Stimulated activated memory B cell treated with anti-CD40 and anti-IgM and Interleukin-4, amounts not matched to agents 10 μg/mL and 1 μg/mL and 100 μg/mL, for 72 hours (primary cell): ENCODE results near the gene RRN3.
A peak's percentile ranks its signal among the peaks of the same experiment; 100 is the strongest.
"Not testable (repeated sequence)": the region's sequence is repeated elsewhere in the genome, so short reads cannot be mapped to it uniquely, and the experiment has no call there.

Experiments
- ATAC-seq: fragments of 150-1000 bp; cut with Tn5 transposase; 2 replicates; pipeline ENCODE4 v1.10.0; 2021
- H3K27ac Mint-ChIP-seq: one replicate; pipeline ENCODE4 v1.8.0; 2022; ENCODE audit warnings: mild to moderate bottlenecking, mixed read lengths
- H3K27me3 Mint-ChIP-seq: one replicate; pipeline ENCODE4 v1.8.0; 2022; ENCODE audit warnings: mixed read lengths
- H3K36me3 Mint-ChIP-seq: one replicate; pipeline ENCODE4 v1.8.0; 2022; ENCODE audit warnings: mixed read lengths
- H3K4me1 Mint-ChIP-seq: one replicate; pipeline ENCODE4 v1.8.0; 2022; ENCODE audit warnings: mixed read lengths
- H3K4me3 Mint-ChIP-seq: one replicate; pipeline ENCODE4 v1.8.0; 2022; ENCODE audit warnings: mild to moderate bottlenecking, moderate library complexity, mixed read lengths
- H3K9me3 Mint-ChIP-seq: one replicate; pipeline ENCODE4 v1.8.0; 2022; ENCODE audit warnings: mixed read lengths

Gene RRN3

GRCh38 chr16:15130943-15131700, 37.0 kb upstream of the RRN3 start:
- not testable (repeated sequence) for H3K36me3 Mint-ChIP-seq, H3K4me1 Mint-ChIP-seq, H3K9me3 Mint-ChIP-seq, H3K27me3 Mint-ChIP-seq, ATAC-seq, H3K4me3 Mint-ChIP-seq, H3K27ac Mint-ChIP-seq

GRCh38 chr16:15130256-15130932, 36.3 kb upstream of the RRN3 start:
- not testable (repeated sequence) for ATAC-seq, H3K4me1 Mint-ChIP-seq, H3K27ac Mint-ChIP-seq, H3K4me3 Mint-ChIP-seq, H3K27me3 Mint-ChIP-seq, H3K9me3 Mint-ChIP-seq, H3K36me3 Mint-ChIP-seq

- H3K36me3 Mint-ChIP-seq, H3K4me3 Mint-ChIP-seq, H3K9me3 Mint-ChIP-seq, H3K4me1 Mint-ChIP-seq, H3K27ac Mint-ChIP-seq, ATAC-seq, H3K27me3 Mint-ChIP-seq: not testable (repeated sequence)
These were observed 33.8 kb upstream of the RRN3 start for GRCh38 chr16:15127641-15128425.

GRCh38 chr16:15100372-15100987, 6.4 kb upstream of the RRN3 start:
- not testable (repeated sequence) for H3K9me3 Mint-ChIP-seq, H3K27ac Mint-ChIP-seq, H3K4me1 Mint-ChIP-seq, H3K4me3 Mint-ChIP-seq, H3K36me3 Mint-ChIP-seq, H3K27me3 Mint-ChIP-seq, ATAC-seq

GRCh38 chr16:15099366-15099909, 5.4 kb upstream of the RRN3 start:
- H3K4me1 Mint-ChIP-seq, H3K27ac Mint-ChIP-seq, H3K36me3 Mint-ChIP-seq, H3K27me3 Mint-ChIP-seq, H3K9me3 Mint-ChIP-seq, ATAC-seq, H3K4me3 Mint-ChIP-seq: not testable (repeated sequence)

GRCh38 chr16:15096583-15096972, 2.5 kb upstream of the RRN3 start:
- H3K27ac Mint-ChIP-seq, H3K36me3 Mint-ChIP-seq, H3K9me3 Mint-ChIP-seq, H3K27me3 Mint-ChIP-seq, H3K4me3 Mint-ChIP-seq, ATAC-seq: not testable (repeated sequence)
- H3K4me1 Mint-ChIP-seq, result peaks cover 17% of the 10 kb centered on the region

GRCh38 chr16:15093571-15093954, 509 bp downstream of the RRN3 start:
- peaks cover 17% of the 10 kb centered on the region for H3K4me1 Mint-ChIP-seq
- H3K27me3 Mint-ChIP-seq, H3K9me3 Mint-ChIP-seq, H3K36me3 Mint-ChIP-seq, ATAC-seq: not testable (repeated sequence)
- peak overlapping the region; percentile 97 for H3K27ac Mint-ChIP-seq
- H3K4me3 Mint-ChIP-seq, result peak overlapping the region; percentile 93

- not testable (repeated sequence) for H3K27ac Mint-ChIP-seq, H3K36me3 Mint-ChIP-seq, H3K9me3 Mint-ChIP-seq, H3K27me3 Mint-ChIP-seq, ATAC-seq, H3K4me3 Mint-ChIP-seq
- H3K4me1 Mint-ChIP-seq, result peaks cover 17% of the 10 kb centered on the region
These were observed 3.3 kb downstream of the RRN3 start for GRCh38 chr16:15090663-15091269.

GRCh38 chr16:15082788-15083187, 11.3 kb downstream of the RRN3 start:
- H3K27me3 Mint-ChIP-seq, H3K4me1 Mint-ChIP-seq, H3K27ac Mint-ChIP-seq, H3K4me3 Mint-ChIP-seq, ATAC-seq, H3K9me3 Mint-ChIP-seq: not testable (repeated sequence)
- peaks cover 33% of the 10 kb centered on the region for H3K36me3 Mint-ChIP-seq

GRCh38 chr16:15080883-15081282, 13.2 kb downstream of the RRN3 start:
- H3K4me1 Mint-ChIP-seq, H3K9me3 Mint-ChIP-seq, H3K4me3 Mint-ChIP-seq, H3K27ac Mint-ChIP-seq, ATAC-seq, H3K27me3 Mint-ChIP-seq: not testable (repeated sequence)
- peaks cover 47% of the 10 kb centered on the region for H3K36me3 Mint-ChIP-seq

GRCh38 chr16:15076161-15076560, 17.9 kb downstream of the RRN3 start:
- ATAC-seq, H3K4me1 Mint-ChIP-seq, H3K9me3 Mint-ChIP-seq, H3K27me3 Mint-ChIP-seq, H3K4me3 Mint-ChIP-seq: not testable (repeated sequence)
- Mint-ChIP-seq H3K36me3 (peaks cover 63% of the 10 kb centered on the region), H3K27ac (peak overlapping the region; percentile 42)

GRCh38 chr16:15073101-15073500, 21.0 kb downstream of the RRN3 start:
- no peak for ATAC-seq
- Mint-ChIP-seq H3K36me3 (peaks cover 56% of the 10 kb centered on the region), H3K9me3 (no peaks in the 10 kb centered on the region), H3K4me3 (no peak overlapping the region), H3K4me1 (peaks cover 6% of the 10 kb centered on the region), H3K27me3 (no peaks in the 10 kb centered on the region), H3K27ac (no peak overlapping the region)

GRCh38 chr16:15071916-15072769, 21.9 kb downstream of the RRN3 start:
- H3K9me3 Mint-ChIP-seq, H3K4me1 Mint-ChIP-seq, H3K27me3 Mint-ChIP-seq, H3K4me3 Mint-ChIP-seq: not testable (repeated sequence)
- Mint-ChIP-seq H3K36me3 (peaks cover 48% of the 10 kb centered on the region), H3K27ac (peak overlapping the region; percentile 47)
- ATAC-seq, result peak; percentile 68

- ATAC-seq, H3K27me3 Mint-ChIP-seq, H3K4me1 Mint-ChIP-seq, H3K9me3 Mint-ChIP-seq, H3K4me3 Mint-ChIP-seq, H3K27ac Mint-ChIP-seq: not testable (repeated sequence)
- H3K36me3 Mint-ChIP-seq, result peaks cover 40% of the 10 kb centered on the region
These were observed 23.1 kb downstream of the RRN3 start for GRCh38 chr16:15071013-15071412.
